NCI-H524 (cell line): Measurements from ENCODE around the gene CELSR2.
"Not testable (repeated sequence)": the region's sequence is repeated elsewhere in the genome, so short reads cannot be mapped to it uniquely, and the experiment has no call there.

Source experiments
- DNase-seq, 2 experiments: peaks; one replicate each; lab custom pipeline; 2025; lab: John Stamatoyannopoulos, UW

CELSR2 gene

GRCh38 chr1:109280862-109281261, 31.5 kb downstream of the CELSR2 start:
- no peak for DNase-seq

GRCh38 chr1:109281680-109282496, 32.5 kb downstream of the CELSR2 start:
- peak in 1 of 2 experiments; percentile 12 for DNase-seq

- no peak for DNase-seq
Observed at GRCh38 chr1:109282497-109282951, 33.2 kb downstream of the CELSR2 start.

GRCh38 chr1:109282952-109283747, 33.8 kb downstream of the CELSR2 start, which contains the start of gene PSRC1:
TSS of gene PSRC1 (minus strand) at chr1:109283145.
- peak; percentile 95 to 96 for DNase-seq

- peak in 1 of 2 experiments; percentile 20 for DNase-seq
Observed at GRCh38 chr1:109283748-109284600, 34.6 kb downstream of the CELSR2 start.

- DNase-seq: not testable (repeated sequence)
Observed at GRCh38 chr1:109286762-109287161, 37.4 kb downstream of the CELSR2 start.

GRCh38 chr1:109290137-109290536, 40.8 kb downstream of the CELSR2 start:
- no peak for DNase-seq

- no peak for DNase-seq
Observed at GRCh38 chr1:109290998-109291397, 41.7 kb downstream of the CELSR2 start.

- no peak for DNase-seq
Observed at GRCh38 chr1:109292364-109292763, 43.0 kb downstream of the CELSR2 start.

GRCh38 chr1:109293026-109293425, 43.7 kb downstream of the CELSR2 start:
- DNase-seq: no peak

- DNase-seq: no peak
Observed at GRCh38 chr1:109294481-109294880, 45.1 kb downstream of the CELSR2 start.

- peak; percentile 89 to 94 for DNase-seq
Observed at GRCh38 chr1:109295712-109296415, 46.5 kb downstream of the CELSR2 start.

- DNase-seq: peak; percentile 21 to 61
Observed at GRCh38 chr1:109296782-109297181, 47.4 kb downstream of the CELSR2 start.

GRCh38 chr1:109298666-109299557, 49.6 kb downstream of the CELSR2 start:
- DNase-seq: no peak

- DNase-seq: no peak
Observed at GRCh38 chr1:109299558-109300343, 50.4 kb downstream of the CELSR2 start.

GRCh38 chr1:109300650-109301151, 51.4 kb downstream of the CELSR2 start:
- no peak for DNase-seq

GRCh38 chr1:109301874-109302273, 52.5 kb downstream of the CELSR2 start:
- no peak for DNase-seq

GRCh38 chr1:109304226-109304920, 55.0 kb downstream of the CELSR2 start:
- no peak for DNase-seq

- DNase-seq: not testable (repeated sequence)
Observed at GRCh38 chr1:109305991-109306390, 56.7 kb downstream of the CELSR2 start.
